IMR-90 (cell line): Measurements from ENCODE around the gene TNRC18. TPM values are rescaled to one million over a fixed set of nuclear protein-coding genes. Genes with fewer than 3 reads are reported as not detected.
A peak's percentile ranks its signal among the peaks of the same experiment; 100 is the strongest.

Experiments used
- ATAC-seq: fragments of 200-7000 bp; cut with Tn5 transposase; 2 replicates; pipeline ENCODE4 v1.9.1; 2020; ENCODE audit warnings: low read depth, mild to moderate bottlenecking, moderate library complexity
- BruUV-seq: library from RNA; stranded (reverse); fragments of 400-500 nt; replicated peaks from 2 replicates; lab custom pipeline; 2021; lab: Mats Ljungman, UMichigan
- CTCF ChIA-PET: fragments of 300-600 bp; formaldehyde crosslinking; extraction: SDS; loops from one replicate; lab custom pipeline; 2021; ENCODE audit warnings: antibody characterized with exemption; lab: Yijun Ruan, JAX
- POLR2A ChIA-PET: fragments of 300-600 bp; sonication (Branson Sonifier 250); formaldehyde crosslinking; loops from one replicate; lab custom pipeline; 2022; ENCODE audit warnings: antibody characterized with exemption; ENCODE audit not compliant: unreplicated experiment; lab: Charles Lee
- DNase-seq: peaks from one replicate; pipeline ENCODE4 v3.0.0; 2013
- H2AFZ ChIP-seq: replicated peaks from 2 replicates; pipeline ENCODE3; 2013; ENCODE audit warnings: low read length, mild to moderate bottlenecking; ENCODE audit not compliant: poor library complexity
- H2AK5ac ChIP-seq: 2 replicates; pipeline ENCODE4 v1.6.1; 2013; ENCODE audit warnings: low read depth, low read length, inconsistent platforms
- H2AK9ac ChIP-seq: replicated peaks from 2 replicates; pipeline ENCODE3; 2013; ENCODE audit warnings: mild to moderate bottlenecking, low read depth, low read length, moderate library complexity; ENCODE audit not compliant: poor library complexity
- H2BK120ac ChIP-seq: 2 replicates; pipeline ENCODE4 v1.6.1; 2013; ENCODE audit warnings: low read depth, low read length, inconsistent platforms
- H2BK15ac ChIP-seq: 3 replicates; pipeline ENCODE4 v1.6.1; 2013; ENCODE audit warnings: low read depth, low read length, inconsistent platforms
- H2BK20ac ChIP-seq: 2 replicates; pipeline ENCODE4 v1.6.1; 2013; ENCODE audit warnings: low read depth, mild to moderate bottlenecking, inconsistent platforms, low read length, moderate library complexity
- H2BK5ac ChIP-seq: 2 replicates; pipeline ENCODE4 v1.6.1; 2013; ENCODE audit warnings: mild to moderate bottlenecking, low read depth, low read length, inconsistent platforms; ENCODE audit not compliant: poor library complexity, severe bottlenecking
- H3K14ac ChIP-seq: replicated peaks from 2 replicates; pipeline ENCODE4 v1.6.1; 2013; ENCODE audit warnings: low read depth, low read length, inconsistent platforms
- H3K18ac ChIP-seq: 2 replicates; pipeline ENCODE4 v1.6.1; 2013; ENCODE audit warnings: low read depth, low read length, control low read depth
- H3K23ac ChIP-seq: 2 replicates; pipeline ENCODE4 v1.6.1; 2013; ENCODE audit warnings: low read depth, low read length, inconsistent platforms
- H3K27ac ChIP-seq: 2 replicates; pipeline ENCODE4 v1.5.1; 2013; ENCODE audit warnings: mild to moderate bottlenecking, control low read depth, low read length; ENCODE audit not compliant: insufficient read depth
- H3K27me3 ChIP-seq: 2 replicates; pipeline ENCODE4 v1.6.1; 2013; ENCODE audit warnings: low read length; ENCODE audit not compliant: control insufficient read depth, insufficient read depth
- H3K36me3 ChIP-seq: 2 replicates; pipeline ENCODE4 v1.6.1; 2013; ENCODE audit warnings: low read length, mixed read lengths; ENCODE audit not compliant: control insufficient read depth, insufficient read depth
- H3K4ac ChIP-seq: 2 replicates; pipeline ENCODE4 v1.6.1; 2013; ENCODE audit warnings: low read depth, low read length, inconsistent platforms
- H3K4me1 ChIP-seq: 2 replicates; pipeline ENCODE4 v1.6.1; 2013; ENCODE audit warnings: low read length, mixed read lengths; ENCODE audit not compliant: control insufficient read depth, insufficient read depth
- H3K4me2 ChIP-seq: 2 replicates; pipeline ENCODE4 v1.6.1; 2013; ENCODE audit warnings: low read depth, mild to moderate bottlenecking, control low read depth, low read length, moderate library complexity
- H3K4me3 ChIP-seq: 2 replicates; pipeline ENCODE4 v1.5.1; 2013; ENCODE audit warnings: low read depth, mild to moderate bottlenecking, control low read depth, low read length, moderate library complexity; ENCODE audit not compliant: insufficient read depth
- H3K56ac ChIP-seq: 2 replicates; pipeline ENCODE4 v1.6.1; 2013; ENCODE audit warnings: low read length, inconsistent platforms; ENCODE audit not compliant: insufficient read depth; ENCODE audit errors: extremely low read depth
- H3K79me1 ChIP-seq, 2 experiments: 2 replicates each; pipeline ENCODE4 v1.6.1; 2013; ENCODE audit warnings: low read length in 2 of 2, inconsistent platforms in 1 of 2, low read depth in 1 of 2
- H3K9ac ChIP-seq: 2 replicates; pipeline ENCODE4 v1.6.1; 2013; ENCODE audit warnings: low read depth, low read length, control low read depth
- H3K9me1 ChIP-seq: 2 replicates; pipeline ENCODE4 v1.6.1; 2013; ENCODE audit warnings: low read length, inconsistent platforms; ENCODE audit not compliant: insufficient read depth
- H3K9me3 ChIP-seq: 2 replicates; pipeline ENCODE4 v1.6.1; 2013; ENCODE audit warnings: low read length; ENCODE audit not compliant: control insufficient read depth, insufficient read depth
- H4K20me1 ChIP-seq: 2 replicates; pipeline ENCODE4 v1.6.1; 2013; ENCODE audit warnings: low read length, inconsistent platforms; ENCODE audit not compliant: insufficient read depth
- H4K5ac ChIP-seq: 2 replicates; pipeline ENCODE4 v1.6.1; 2013; ENCODE audit warnings: mild to moderate bottlenecking, low read depth, low read length, control low read depth
- H4K8ac ChIP-seq, 2 experiments: 2 replicates each; pipeline ENCODE4 v1.6.1; 2013; ENCODE audit warnings: low read depth in 2 of 2, low read length in 2 of 2, control low read depth in 1 of 2, inconsistent platforms in 1 of 2
- H4K91ac ChIP-seq: 2 replicates; pipeline ENCODE4 v1.6.1; 2013; ENCODE audit warnings: low read depth, low read length, inconsistent platforms; ENCODE audit not compliant: insufficient read depth
- BHLHE40 ChIP-seq: fragments of 150-350 bp; IDR thresholded peaks from 2 replicates; pipeline ENCODE4 v1.6.1; 2016; ENCODE audit warnings: mild to moderate bottlenecking, low read depth, low read length
- CEBPB ChIP-seq: IDR thresholded peaks from 2 replicates; pipeline ENCODE4 v1.6.1; 2012; ENCODE audit warnings: low read depth, low read length, improper control_type of control experiment
- FOS ChIP-seq: fragments of 150-350 bp; IDR thresholded peaks from 2 replicates; pipeline ENCODE4 v1.6.1; 2016; ENCODE audit warnings: low read depth, low read length
- MAFK ChIP-seq: IDR thresholded peaks from 2 replicates; pipeline ENCODE4 v1.6.1; 2012; ENCODE audit warnings: low read depth, low read length, improper control_type of control experiment
- MAZ ChIP-seq: IDR thresholded peaks from 2 replicates; pipeline ENCODE4 v1.6.1; 2012; ENCODE audit warnings: low read depth, mild to moderate bottlenecking, low read length, improper control_type of control experiment, moderate library complexity, borderline replicate concordance
- NFE2L2 ChIP-seq: fragments of 150-350 bp; IDR thresholded peaks from 2 replicates; pipeline ENCODE4 v1.6.1; 2016; ENCODE audit warnings: low read depth, mild to moderate bottlenecking, low read length
- RAD21 ChIP-seq: IDR thresholded peaks from 2 replicates; pipeline ENCODE4 v1.6.1; 2012; ENCODE audit warnings: low read length, improper control_type of control experiment
- RFX5 ChIP-seq: IDR thresholded peaks from 2 replicates; pipeline ENCODE4 v1.8.0; 2012; ENCODE audit warnings: low read depth, mild to moderate bottlenecking, low read length, moderate library complexity
- SMC3 ChIP-seq: fragments of 150-350 bp; IDR thresholded peaks from 2 replicates; pipeline ENCODE4 v1.6.1; 2016; ENCODE audit warnings: low read depth, mild to moderate bottlenecking, antibody characterized with exemption, low read length, moderate library complexity
- WGBS, 2 experiments: methylation state at CpG; one replicate each; pipeline versions ENCODE4 v1.1.5 to v1.1.7; 2013; ENCODE audit warnings: missing lambda C conversion rate in 2 of 2; ENCODE audit not compliant: insufficient read length in 1 of 2; ENCODE audit errors: extremely low coverage in 2 of 2; 5-methylcytosine and 5-hydroxymethylcytosine counted together
- dilution Hi-C: fragments of 300-500 bp; cut with HindIII; formaldehyde crosslinking; loops from one replicate; pipeline ENCODE4 v1.14.3; 2018; ENCODE audit warnings: low sequenced_read_pairs; ENCODE audit not compliant: unreplicated experiment
- in situ Hi-C: fragments of 300-500 bp; cut with MboI; formaldehyde crosslinking; loops from 3 replicates; pipeline ENCODE4 v1.14.3; 2019; ENCODE audit warnings: low sequenced_read_pairs, inconsistent platforms, mixed read lengths
- intact Hi-C: fragments of 100-400 bp; cut with micrococcal nuclease; formaldehyde crosslinking; loops from 2 replicates; pipeline ENCODE4 v1.10.0; 2022
- polyA plus RNA-seq, 3 experiments: library from polyadenylated mRNA; depleted of rRNA; stranded (reverse); fragments of >200 nt; gene quantifications; 2 replicates each; pipeline ENCODE4 v1.2.3, GENCODE V29; 2012; ENCODE audit warnings: low replicate concordance in 1 of 3
- total RNA-seq: library from RNA; depleted of rRNA; stranded (reverse); fragments of >200 nt; gene quantifications from 2 replicates; pipeline ENCODE4 v1.2.3, GENCODE V29; 2012
- TF ChIP-seq, protein P1 (sequence below): conservative IDR thresholded peaks from 2 replicates; pipeline ENCODE4 v1.5.1; 2012; ENCODE audit warnings: mild to moderate bottlenecking, low read depth, low read length, improper control_type of control experiment

Gene TNRC18
- total and polyA plus RNA-seq, 2 of the 4 experiments (the other 2 are of a cell fraction) = 4.7 to 29.6 TPM

DNA sequence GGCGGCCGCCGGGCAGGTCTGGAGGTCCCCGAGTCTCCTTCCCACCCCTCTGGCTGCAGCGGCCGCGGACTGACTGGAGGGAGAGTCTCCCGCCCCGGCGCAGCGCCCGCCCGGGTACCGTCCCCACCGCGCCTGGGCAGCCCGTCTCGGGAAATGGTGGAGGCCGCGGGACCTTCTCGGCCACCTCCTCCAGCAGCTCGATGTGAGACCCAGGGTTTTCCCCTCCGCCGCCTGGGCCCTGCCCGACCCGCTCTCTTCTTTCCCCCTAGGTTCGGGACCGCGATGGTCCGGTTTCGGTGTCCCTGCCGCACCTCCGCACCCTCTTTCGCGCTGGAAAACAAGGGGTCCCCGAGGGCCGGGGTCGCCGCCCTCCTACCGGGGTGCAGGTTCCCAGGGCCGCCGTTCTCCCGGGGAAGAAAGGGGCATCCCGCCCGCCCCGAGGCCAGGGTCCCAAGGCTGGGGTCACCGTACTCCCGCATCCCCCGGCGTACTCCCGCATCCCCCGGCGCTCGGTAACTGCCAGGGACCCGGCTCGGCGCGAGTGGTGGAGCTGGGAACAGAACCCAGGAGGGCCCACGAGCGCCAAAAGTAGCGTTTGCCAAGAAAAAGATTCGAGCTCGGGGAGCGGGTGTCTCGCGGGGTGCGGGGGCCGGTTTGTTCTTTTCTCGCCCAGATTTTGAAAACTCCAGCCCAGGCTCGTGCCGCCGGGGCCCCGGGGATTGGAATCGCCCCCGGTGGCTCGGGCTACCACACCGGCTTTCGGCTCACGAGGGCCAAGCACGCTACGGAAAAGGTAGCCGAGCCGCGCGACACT, 3.4 kb downstream of the TNRC18 start:
- Histone ChIP-seq H4K8ac (0 out of 4 replicates have a peak overlapping the region, but pooled peaks of 1 of the 2 experiments have one; percentile 14), H3K4me1 (peaks cover 14% of the 10 kb centered on the region), H2BK5ac (peak overlapping the region; percentile 95), H2BK20ac (no peak overlapping the region), H3K4me2 (peak overlapping the region; percentile 82), H3K14ac (peak overlapping the region; percentile 70; the same call in 1 of the 2 replicates), H3K4ac (peak overlapping the region; percentile 78), H3K27me3 (no peaks in the 10 kb centered on the region), H4K20me1 (peaks cover 39% of the 10 kb centered on the region), H3K18ac (peak overlapping the region; percentile 26; the same call in 1 of the 2 replicates), H3K4me3 (peak overlapping the region; percentile 86), H4K5ac (no peak overlapping the region), H3K79me1 (peaks cover 0 to 32% of the 10 kb centered on the region in 2 experiments; a peak in 2 of 4 replicates), H3K36me3 (peaks cover 13% of the 10 kb centered on the region; the same call in 1 of the 2 replicates), H2BK15ac (no peak overlapping the region), H2AK9ac (peak overlapping the region; percentile 96), H2AFZ (peak overlapping the region; percentile 63), H3K56ac (no peak overlapping the region; the same call in 1 of the 2 replicates), H3K27ac (peak overlapping the region; percentile 92), H4K91ac (peak overlapping the region; percentile 35), H2AK5ac (no peak overlapping the region), H3K9ac (peak overlapping the region; percentile 76), H3K9me1 (peaks cover 7% of the 10 kb centered on the region; the same call in 1 of the 2 replicates), H2BK120ac (no peak overlapping the region), H3K9me3 (no peaks in the 10 kb centered on the region), H3K23ac (peak overlapping the region; percentile 90)
- WGBS, 2 experiments = 0% methylated on average over 55 of the region's 85 CpGs; no CpG with 5 or more reads in 1 of the 2 experiments
- DNase-seq = no peak
- CTCF ChIA-PET = no interaction called here
- no TSS peak for BruUV-seq
- intact Hi-C loops = no loop called here
- in situ Hi-C loops = no loop called here
- dilution Hi-C loops = no loop called here
- TF ChIP-seq MAFK (no peak), CEBPB (no peak), NFE2L2 (no peak), FOS (no peak), MAZ (no peak), BHLHE40 (no peak), SMC3 (no peak), RAD21 (no peak), RFX5 (no peak)
- TF ChIP-seq, protein P1, sequence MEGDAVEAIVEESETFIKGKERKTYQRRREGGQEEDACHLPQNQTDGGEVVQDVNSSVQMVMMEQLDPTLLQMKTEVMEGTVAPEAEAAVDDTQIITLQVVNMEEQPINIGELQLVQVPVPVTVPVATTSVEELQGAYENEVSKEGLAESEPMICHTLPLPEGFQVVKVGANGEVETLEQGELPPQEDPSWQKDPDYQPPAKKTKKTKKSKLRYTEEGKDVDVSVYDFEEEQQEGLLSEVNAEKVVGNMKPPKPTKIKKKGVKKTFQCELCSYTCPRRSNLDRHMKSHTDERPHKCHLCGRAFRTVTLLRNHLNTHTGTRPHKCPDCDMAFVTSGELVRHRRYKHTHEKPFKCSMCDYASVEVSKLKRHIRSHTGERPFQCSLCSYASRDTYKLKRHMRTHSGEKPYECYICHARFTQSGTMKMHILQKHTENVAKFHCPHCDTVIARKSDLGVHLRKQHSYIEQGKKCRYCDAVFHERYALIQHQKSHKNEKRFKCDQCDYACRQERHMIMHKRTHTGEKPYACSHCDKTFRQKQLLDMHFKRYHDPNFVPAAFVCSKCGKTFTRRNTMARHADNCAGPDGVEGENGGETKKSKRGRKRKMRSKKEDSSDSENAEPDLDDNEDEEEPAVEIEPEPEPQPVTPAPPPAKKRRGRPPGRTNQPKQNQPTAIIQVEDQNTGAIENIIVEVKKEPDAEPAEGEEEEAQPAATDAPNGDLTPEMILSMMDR = no peak
- no peak for ATAC-seq
- POLR2A ChIA-PET = no interaction called here
